ENCODE data around the gene ANKRD13A. TPM values are rescaled to one million over a fixed set of nuclear protein-coding genes. Genes with fewer than 3 reads are reported as not detected.
A peak's percentile ranks its signal among the peaks of the same experiment; 100 is the strongest.

The ANKRD13A gene
- total and polyA plus RNA-seq, 2 of the 13 experiments (the other 11 are each of a cell fraction or from before 2014, with no cell fraction given), result 34.1 to 41.6 TPM

DNA sequence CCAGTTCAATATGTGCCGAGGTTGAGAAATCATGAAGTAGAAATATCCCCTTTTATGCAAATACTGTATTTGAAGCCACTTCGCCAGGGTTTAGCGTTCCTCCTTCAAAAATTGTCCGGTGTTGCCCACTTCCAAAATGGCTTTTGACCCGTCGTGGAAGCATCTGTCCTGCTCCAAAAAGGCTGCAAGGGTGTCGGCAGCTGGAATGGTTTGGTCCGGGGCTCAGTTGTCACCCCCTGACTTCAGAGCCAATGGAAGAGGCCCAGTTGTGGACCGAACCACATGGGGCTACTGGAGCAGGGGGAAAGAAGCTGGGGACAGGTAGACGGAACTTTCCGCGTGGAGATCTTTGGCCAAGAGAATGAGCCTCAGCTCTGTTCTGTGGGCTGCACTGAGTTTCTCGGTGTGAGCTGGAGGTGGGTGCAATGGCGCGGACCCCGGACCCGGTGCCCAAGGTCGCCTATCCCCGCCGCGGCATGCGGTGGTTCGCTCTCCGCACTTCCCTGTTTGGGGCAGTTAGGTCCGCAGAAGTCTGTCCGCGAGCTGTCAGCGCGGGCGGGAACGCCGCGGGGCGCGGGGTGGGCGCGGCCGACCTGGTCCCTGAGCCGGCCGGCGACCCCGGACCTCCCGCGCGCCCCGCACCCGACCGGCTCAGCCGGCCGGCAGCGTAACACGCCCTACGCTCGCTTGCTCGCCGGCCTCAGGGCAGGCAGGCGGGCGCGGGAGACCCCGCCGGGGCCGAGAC, at the start of gene ANKRD13A (continued):
- peak; percentile 92 for TF ChIP-seq CCDC6 (CRISPR knock-in tag; IDR thresholded peaks at IDR 0.05)
- no peak for TF ChIP-seq MAFG (CRISPR knock-in tag; IDR thresholded peaks at IDR 0.05)
- TF ChIP-seq ZBTB20 (CRISPR knock-in tag; IDR thresholded peaks at IDR 0.05; ENCODE audit: borderline replicate concordance, low read depth), result peak; percentile 11; the same call in 1 of the 2 replicates
- TF ChIP-seq, protein P1, sequence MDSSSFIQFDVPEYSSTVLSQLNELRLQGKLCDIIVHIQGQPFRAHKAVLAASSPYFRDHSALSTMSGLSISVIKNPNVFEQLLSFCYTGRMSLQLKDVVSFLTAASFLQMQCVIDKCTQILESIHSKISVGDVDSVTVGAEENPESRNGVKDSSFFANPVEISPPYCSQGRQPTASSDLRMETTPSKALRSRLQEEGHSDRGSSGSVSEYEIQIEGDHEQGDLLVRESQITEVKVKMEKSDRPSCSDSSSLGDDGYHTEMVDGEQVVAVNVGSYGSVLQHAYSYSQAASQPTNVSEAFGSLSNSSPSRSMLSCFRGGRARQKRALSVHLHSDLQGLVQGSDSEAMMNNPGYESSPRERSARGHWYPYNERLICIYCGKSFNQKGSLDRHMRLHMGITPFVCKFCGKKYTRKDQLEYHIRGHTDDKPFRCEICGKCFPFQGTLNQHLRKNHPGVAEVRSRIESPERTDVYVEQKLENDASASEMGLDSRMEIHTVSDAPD (CRISPR knock-in tag; IDR thresholded peaks at IDR 0.05), result no peak
- no peak for TF ChIP-seq NPAS2 (CRISPR knock-in tag; IDR thresholded peaks at IDR 0.05; ENCODE audit: borderline replicate concordance)
- peak; percentile 70; the same call in 1 of the 2 replicates for TF ChIP-seq SATB2 (CRISPR knock-in tag; IDR thresholded peaks at IDR 0.05)
- no peak for TF ChIP-seq ZNF160 (CRISPR knock-in tag; IDR thresholded peaks at IDR 0.05)
- TF ChIP-seq, protein P2, sequence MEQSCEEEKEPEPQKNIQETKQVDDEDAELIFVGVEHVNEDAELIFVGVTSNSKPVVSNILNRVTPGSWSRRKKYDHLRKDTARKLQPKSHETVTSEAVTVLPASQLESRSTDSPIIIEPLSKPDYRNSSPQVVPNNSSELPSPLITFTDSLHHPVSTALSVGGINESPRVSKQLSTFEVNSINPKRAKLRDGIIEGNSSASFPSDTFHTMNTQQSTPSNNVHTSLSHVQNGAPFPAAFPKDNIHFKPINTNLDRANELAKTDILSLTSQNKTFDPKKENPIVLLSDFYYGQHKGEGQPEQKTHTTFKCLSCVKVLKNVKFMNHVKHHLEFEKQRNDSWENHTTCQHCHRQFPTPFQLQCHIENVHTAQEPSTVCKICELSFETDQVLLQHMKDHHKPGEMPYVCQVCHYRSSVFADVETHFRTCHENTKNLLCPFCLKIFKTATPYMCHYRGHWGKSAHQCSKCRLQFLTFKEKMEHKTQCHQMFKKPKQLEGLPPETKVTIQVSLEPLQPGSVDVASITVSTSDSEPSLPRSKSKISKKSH (CRISPR knock-in tag; IDR thresholded peaks at IDR 0.05; ENCODE audit: borderline replicate concordance), result peak; percentile 89
- TF ChIP-seq, protein P3, sequence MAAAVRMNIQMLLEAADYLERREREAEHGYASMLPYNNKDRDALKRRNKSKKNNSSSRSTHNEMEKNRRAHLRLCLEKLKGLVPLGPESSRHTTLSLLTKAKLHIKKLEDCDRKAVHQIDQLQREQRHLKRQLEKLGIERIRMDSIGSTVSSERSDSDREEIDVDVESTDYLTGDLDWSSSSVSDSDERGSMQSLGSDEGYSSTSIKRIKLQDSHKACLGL (CRISPR knock-in tag; IDR thresholded peaks at IDR 0.05), result peak; percentile 60
- peak; percentile 83; the same call in 1 of the 2 replicates for TF ChIP-seq SP140L (CRISPR knock-in tag; IDR thresholded peaks at IDR 0.05; ENCODE audit: borderline replicate concordance)
- TF ChIP-seq ZFP82 (CRISPR knock-in tag; IDR thresholded peaks at IDR 0.05; ENCODE audit: borderline replicate concordance), result no peak
- peak; percentile 85 for TF ChIP-seq SMAD3 (CRISPR knock-in tag; IDR thresholded peaks at IDR 0.05)
- 0 out of 2 replicates have a peak, but pooled peaks have one; percentile 49 for TF ChIP-seq ZNF749 (CRISPR knock-in tag; IDR thresholded peaks at IDR 0.05; ENCODE audit: borderline replicate concordance)
- 0 out of 2 replicates have a peak, but pooled peaks have one; percentile 65 for TF ChIP-seq PAX8 (CRISPR knock-in tag; IDR thresholded peaks at IDR 0.05; ENCODE audit: borderline replicate concordance)
- TF ChIP-seq, protein P4, sequence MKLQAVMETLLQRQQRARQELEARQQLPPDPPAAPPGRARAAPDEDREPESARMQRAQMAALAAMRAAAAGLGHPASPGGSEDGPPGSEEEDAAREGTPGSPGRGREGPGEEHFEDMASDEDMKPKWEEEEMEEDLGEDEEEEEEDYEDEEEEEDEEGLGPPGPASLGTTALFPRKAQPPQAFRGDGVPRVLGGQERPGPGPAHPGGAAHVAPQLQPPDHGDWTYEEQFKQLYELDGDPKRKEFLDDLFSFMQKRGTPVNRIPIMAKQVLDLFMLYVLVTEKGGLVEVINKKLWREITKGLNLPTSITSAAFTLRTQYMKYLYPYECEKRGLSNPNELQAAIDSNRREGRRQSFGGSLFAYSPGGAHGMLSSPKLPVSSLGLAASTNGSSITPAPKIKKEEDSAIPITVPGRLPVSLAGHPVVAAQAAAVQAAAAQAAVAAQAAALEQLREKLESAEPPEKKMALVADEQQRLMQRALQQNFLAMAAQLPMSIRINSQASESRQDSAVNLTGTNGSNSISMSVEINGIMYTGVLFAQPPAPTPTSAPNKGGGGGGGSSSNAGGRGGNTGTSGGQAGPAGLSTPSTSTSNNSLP (IDR thresholded peaks at IDR 0.05; ENCODE audit: low read depth, low read length), result peak; percentile 30; the same call in 1 of the 2 replicates
- TF ChIP-seq MEF2D (CRISPR knock-in tag; IDR thresholded peaks at IDR 0.05), result 0 out of 2 replicates have a peak, but pooled peaks have one; percentile 26
- TF ChIP-seq ZNF256 (CRISPR knock-in tag; conservative IDR thresholded peaks at IDR 0.05), result no peak
- TF ChIP-seq FLYWCH1 (CRISPR knock-in tag; IDR thresholded peaks at IDR 0.05), result no peak
- no peak for TF ChIP-seq SRSF9 (IDR thresholded peaks at IDR 0.05; ENCODE audit: borderline replicate concordance, insufficient read depth, low read depth, low read length, poor library complexity, severe bottlenecking)
- TF ChIP-seq TEAD2 (CRISPR knock-in tag; IDR thresholded peaks at IDR 0.05), result no peak
- peak; percentile 72; the same call in 1 of the 2 replicates for TF ChIP-seq REPIN1 (CRISPR knock-in tag; IDR thresholded peaks at IDR 0.05; ENCODE audit: borderline replicate concordance, low read depth)
- TF ChIP-seq MBD4 (IDR thresholded peaks at IDR 0.05; ENCODE audit: borderline replicate concordance, low read length), result no peak
- peak; percentile 40; the same call in 1 of the 2 replicates for TF ChIP-seq ZNF83 (CRISPR knock-in tag; IDR thresholded peaks at IDR 0.05; ENCODE audit: borderline replicate concordance)
- no peak for TF ChIP-seq ZNF75D (CRISPR knock-in tag; IDR thresholded peaks at IDR 0.05; ENCODE audit: borderline replicate concordance)
- peak; percentile 54; the same call in 1 of the 2 replicates for TF ChIP-seq MTF1 (CRISPR knock-in tag; IDR thresholded peaks at IDR 0.05)

All from HepG2 (cell line).